ENCODE results near the gene OSBPL5.

The OSBPL5 gene

DNA sequence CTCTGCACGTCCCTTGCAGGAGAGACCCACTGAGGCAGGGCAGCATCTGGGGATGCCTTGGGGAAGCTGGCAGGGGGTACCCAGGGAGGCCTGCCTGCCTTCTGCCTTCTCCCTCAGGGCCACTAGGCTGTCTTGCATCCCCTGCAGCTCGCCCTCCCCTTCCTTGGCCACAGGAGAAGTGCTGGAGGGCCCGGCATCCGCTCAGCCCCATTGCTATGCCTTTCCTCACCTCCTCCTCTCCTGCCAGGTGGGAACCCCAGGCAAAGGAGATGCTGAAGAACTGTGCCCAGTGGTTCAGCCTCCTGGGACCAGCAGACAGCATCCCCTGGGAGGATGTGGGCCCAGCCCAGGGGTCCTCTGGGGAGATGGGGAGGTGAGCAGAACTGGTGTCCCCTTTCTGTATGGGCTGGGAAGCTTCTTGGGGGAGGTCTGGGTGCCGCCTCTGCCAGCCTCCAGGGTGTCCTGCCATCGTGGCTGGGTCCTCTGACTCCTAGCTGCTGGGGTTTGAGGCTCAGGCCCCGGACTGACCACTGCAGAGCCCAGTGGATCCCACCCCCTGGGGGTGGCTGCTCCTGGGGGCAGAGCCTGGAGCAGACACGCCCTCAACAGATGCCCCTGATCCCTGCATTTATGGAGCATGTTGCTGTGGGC is 32.9 kb upstream of the OSBPL5 start:
- DNase-seq (ENCODE audit: low read depth in 2 of 3, low spot score in 2 of 3) = no peak

DNA sequence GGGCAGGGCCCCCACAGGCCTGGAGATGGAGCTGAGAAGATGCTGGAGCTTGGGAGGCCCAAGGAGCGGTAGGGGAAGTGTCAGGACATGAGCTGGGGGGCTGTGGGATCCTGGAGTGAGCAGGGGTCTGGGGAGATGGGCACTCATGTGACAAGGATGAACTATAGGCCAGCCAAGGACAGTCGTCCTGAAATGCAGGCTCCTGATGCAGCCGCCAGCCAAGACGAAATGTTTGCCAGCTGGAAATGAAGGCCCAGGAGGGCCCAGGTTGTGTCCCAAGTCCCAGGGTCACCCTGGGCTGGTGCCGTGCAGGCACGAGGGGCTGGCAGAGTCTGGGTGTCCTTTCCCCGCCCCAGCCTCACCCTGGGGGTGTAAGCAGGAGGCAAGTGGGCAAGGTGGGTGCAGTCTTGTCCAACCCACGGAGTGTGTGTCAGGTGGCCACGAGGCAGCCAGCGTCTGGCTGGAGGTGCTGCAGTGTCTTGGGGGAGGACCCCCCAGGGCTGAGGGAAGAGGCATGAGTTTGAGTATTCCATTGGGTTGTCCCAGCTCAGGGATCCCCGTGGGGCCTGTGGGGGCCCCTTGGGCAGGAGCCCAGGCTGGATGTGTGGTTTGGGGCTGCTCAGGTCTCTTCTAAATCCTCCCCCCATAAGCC is 32.1 kb upstream of the OSBPL5 start:
- no peak for DNase-seq (ENCODE audit: low read depth in 2 of 3, low spot score in 2 of 3)

DNA sequence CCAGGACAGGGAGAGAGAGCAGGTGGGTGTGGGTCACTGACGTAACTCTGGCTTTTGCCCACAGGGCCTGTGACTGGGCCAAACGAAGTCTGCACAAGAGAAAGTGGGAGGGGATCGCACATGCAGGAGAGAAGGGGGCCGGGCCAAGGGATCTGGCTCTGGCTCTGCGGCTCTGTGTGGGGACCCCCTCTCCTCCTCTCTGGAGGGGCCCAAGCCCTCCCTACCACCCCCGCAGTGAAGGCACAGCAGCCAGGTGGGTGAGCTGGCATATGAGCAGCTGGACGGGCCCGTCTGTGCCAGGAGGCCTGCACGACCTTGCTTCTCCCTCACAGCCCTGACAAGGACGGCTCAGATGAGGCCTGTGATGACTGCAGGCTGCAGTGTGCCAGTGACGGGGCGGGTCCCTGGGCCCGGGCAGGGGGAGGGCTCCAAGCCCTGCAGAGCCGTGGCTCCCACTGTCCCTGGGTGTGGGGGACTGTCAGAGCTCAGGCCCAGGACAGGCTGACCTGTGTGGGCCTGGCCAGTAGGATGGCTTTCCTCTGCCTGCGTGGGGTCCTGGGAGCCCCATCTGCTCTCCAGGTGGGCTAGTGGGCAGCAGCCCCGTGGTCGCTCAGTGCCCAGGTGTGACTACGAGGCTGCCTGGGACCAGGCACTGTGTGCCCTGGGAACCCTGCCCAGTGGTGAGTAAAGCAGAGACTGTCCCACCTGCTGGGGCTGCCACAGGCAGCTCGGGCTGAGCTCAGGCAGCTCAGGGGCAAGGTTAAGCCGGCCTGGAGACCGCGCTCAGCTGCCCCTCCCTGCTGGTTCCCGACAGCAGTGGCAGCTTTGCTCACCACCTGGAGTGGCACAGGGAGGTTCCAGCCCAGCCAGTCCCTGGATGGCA is 31.3 kb upstream of the OSBPL5 start:
- no peak for DNase-seq (ENCODE audit: low read depth in 2 of 3, low spot score in 2 of 3)

GRCh38 chr11:3195251-3196160 is 30.4 kb upstream of the OSBPL5 start:
- DNase-seq (ENCODE audit: low read depth in 2 of 3, low spot score in 2 of 3) = no peak

- no peak for DNase-seq (ENCODE audit: low read depth in 2 of 3, low spot score in 2 of 3)
Measured at GRCh38 chr11:3194016-3194816, 29.1 kb upstream of the OSBPL5 start.

GRCh38 chr11:3193373-3194015 is 28.4 kb upstream of the OSBPL5 start:
- DNase-seq (ENCODE audit: low read depth in 2 of 3, low spot score in 2 of 3) = no peak

GRCh38 chr11:3192511-3193372 is 27.6 kb upstream of the OSBPL5 start:
- DNase-seq (ENCODE audit: low read depth in 2 of 3, low spot score in 2 of 3) = no peak

GRCh38 chr11:3191586-3192324 is 26.6 kb upstream of the OSBPL5 start:
- no peak for DNase-seq (ENCODE audit: low read depth in 2 of 3, low spot score in 2 of 3)

- DNase-seq (ENCODE audit: low read depth in 2 of 3, low spot score in 2 of 3) = no peak
Measured at GRCh38 chr11:3190600-3190999, 25.5 kb upstream of the OSBPL5 start.

DNA sequence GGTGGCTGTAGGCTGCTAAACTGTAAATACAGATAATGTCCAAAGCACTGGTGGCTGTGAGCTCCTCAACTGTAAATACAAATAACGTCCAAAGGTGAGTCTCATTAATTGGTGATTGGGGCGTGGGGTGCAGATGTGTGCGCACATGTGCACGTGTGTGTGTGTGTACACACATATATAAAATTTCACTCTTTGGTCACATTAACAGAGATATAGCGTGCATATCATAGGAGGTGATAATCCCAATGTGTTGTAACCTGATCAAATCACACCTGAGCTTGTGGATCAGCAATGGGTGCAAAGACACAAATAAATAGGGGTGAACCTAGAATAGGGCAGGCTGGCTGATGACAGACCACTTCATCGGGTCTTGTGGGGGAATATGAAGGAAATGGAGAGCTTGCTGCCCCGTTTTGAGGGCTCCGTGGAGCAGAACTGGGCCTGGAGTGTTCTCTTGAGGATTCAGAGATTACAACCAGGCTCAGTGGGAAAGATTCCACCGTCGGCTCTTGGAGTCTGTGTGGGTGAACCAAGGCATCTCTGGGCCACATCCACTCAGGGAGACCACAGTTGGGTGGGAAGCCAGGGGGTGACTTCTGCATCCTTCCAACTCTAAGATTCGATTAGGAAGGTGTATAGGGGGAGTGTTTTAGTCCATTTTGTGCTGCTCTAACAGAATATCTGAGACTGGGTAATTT is 24.9 kb upstream of the OSBPL5 start:
- no peak for DNase-seq (ENCODE audit: low read depth in 2 of 3, low spot score in 2 of 3)

DNA sequence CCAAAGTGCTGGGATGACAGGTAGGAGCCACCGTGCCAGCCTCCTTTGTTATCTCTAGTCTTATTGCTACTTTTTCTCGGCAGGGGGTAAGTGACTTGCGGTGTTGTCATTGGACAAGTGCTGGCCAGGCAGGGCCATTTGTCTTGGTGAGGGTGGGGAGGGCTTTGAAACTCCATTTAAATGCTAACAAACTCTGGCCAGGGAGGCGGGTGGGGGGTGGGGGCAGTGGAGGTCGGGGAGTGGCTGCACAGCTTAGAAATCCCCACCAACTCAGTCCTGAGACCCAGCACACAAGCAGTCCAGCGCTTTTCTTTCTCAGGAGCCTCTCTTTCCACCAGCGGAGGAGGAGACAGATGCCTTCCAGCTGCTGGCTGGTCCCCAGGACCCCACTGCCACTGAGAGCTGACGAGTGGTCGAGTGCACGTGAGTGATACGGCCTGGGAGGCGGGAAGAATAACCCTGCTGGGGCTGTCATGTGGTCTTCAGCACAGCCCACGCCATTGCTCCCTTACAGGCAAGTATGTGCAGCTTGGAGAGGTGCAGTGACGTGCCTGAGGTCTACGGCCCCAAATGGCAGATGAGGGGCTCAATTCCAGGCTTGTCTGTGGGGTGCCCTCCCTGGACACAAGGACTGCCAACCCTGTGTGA is 24.2 kb upstream of the OSBPL5 start:
- DNase-seq (ENCODE audit: low read depth in 2 of 3, low spot score in 2 of 3) = no peak

DNA sequence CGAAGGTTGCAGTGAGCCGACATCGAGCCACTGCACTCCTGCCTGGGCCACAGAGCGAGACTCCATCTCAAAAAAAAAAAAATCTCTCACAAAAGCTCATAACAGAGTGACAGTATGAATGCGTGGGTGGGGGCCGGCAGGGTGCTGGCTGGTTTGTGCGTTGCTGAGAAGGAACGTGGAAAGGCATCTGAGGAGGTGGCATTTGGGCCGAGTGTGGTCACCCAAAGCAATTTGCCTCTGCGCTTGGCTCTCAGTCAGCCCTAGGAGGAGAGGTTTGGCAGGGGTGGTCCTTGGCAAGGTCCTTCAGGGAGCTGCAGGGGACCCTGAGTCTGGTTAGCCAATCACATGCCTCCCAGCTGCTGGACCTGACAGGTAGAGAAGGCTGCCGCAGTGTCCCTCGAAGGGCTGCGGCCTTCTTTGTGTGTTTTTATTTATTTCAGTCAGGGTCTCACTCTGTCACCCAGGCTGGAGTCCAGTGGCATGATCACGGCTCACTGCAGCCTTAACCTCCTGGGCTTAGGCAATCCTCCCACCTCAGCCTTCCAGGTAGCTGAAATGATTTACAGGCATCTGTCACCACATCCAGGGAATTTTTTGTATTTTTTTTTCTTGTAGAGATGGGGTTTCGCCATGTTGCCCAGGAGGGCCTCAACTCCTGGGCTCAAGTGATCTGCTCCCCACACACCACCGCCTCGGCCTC is 23.5 kb upstream of the OSBPL5 start:
- no peak for DNase-seq (ENCODE audit: low read depth in 2 of 3, low spot score in 2 of 3)

- no peak for DNase-seq (ENCODE audit: low read depth in 2 of 3, low spot score in 2 of 3)
Measured at GRCh38 chr11:3186166-3186953, 21.2 kb upstream of the OSBPL5 start.

DNA sequence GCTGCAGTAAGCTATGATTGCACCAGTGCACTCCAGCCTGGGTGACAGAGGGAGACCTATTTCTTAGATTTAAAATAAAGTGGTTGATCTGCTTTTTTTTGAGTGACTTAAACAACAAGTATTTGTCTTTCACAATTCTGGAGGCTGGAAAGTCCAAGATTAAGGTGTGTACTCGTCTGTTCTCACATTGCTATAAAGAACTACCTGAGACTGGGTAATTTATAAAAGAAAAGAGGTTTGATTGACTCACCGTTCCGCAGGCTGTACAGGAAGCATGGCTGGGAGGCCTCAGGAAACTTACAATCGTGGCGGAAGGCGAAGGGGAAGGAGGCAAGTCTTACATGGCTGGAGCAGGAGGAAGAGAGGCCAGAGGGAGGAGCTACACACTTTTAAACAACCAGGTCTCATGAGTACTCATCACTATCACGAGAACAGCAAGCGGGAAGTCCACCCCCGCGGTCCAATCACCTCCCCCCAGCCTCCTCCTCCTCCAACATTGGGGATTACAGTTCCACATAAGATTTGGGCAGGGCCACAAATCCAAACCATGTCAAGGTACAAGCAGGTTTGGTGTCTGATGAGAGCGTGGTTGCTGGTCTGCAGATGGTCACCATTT is 19.7 kb upstream of the OSBPL5 start:
- no peak for DNase-seq (ENCODE audit: low read depth in 2 of 3, low spot score in 2 of 3)

- DNase-seq (ENCODE audit: low read depth in 2 of 3, low spot score in 2 of 3) = no peak
Measured at GRCh38 chr11:3183523-3183922, 18.4 kb upstream of the OSBPL5 start.
